GM23338 (cell line): ENCODE results near the gene ASB5. TPM values are rescaled to one million over a fixed set of nuclear protein-coding genes. Genes with fewer than 3 reads are reported as not detected.
A peak's percentile ranks its signal among the peaks of the same experiment; 100 is the strongest.

Experiments
- ATAC-seq: fragments of 200-7000 bp; cut with Tn5 transposase; 3 replicates; pipeline ENCODE4 v1.9.1; 2020
- DNase-seq: peaks from one replicate; pipeline ENCODE4 v3.0.0-alpha.2; 2015; ENCODE audit warnings: low spot score
- H2AFZ ChIP-seq: fragments of 200-600 bp; sonication (generic); 2 replicates; pipeline ENCODE4 v1.8.0; 2016; ENCODE audit warnings: antibody characterized with exemption, mild to moderate bottlenecking, moderate library complexity
- H3F3A ChIP-seq: fragments of 200-600 bp; sonication (generic); replicated peaks from 2 replicates; pipeline ENCODE4 v1.8.0; 2017; ENCODE audit warnings: antibody characterized with exemption, mixed run types, low read depth
- H3K27ac ChIP-seq: fragments of 200-600 bp; sonication (generic); 2 replicates; pipeline ENCODE4 v1.6.1; 2016; ENCODE audit warnings: low read depth
- H3K27me3 ChIP-seq: fragments of 200-600 bp; sonication (generic); 2 replicates; pipeline ENCODE4 v1.8.0; 2016; ENCODE audit warnings: mild to moderate bottlenecking, mixed run types, moderate library complexity; ENCODE audit not compliant: insufficient read depth
- H3K36me3 ChIP-seq: fragments of 200-600 bp; sonication (generic); 2 replicates; pipeline ENCODE4 v1.8.0; 2016; ENCODE audit warnings: mild to moderate bottlenecking; ENCODE audit not compliant: insufficient read depth
- H3K4me1 ChIP-seq: fragments of 200-600 bp; sonication (generic); 2 replicates; pipeline ENCODE4 v1.8.0; 2016; ENCODE audit warnings: mild to moderate bottlenecking, moderate library complexity; ENCODE audit not compliant: insufficient read depth
- H3K4me2 ChIP-seq: fragments of 200-600 bp; sonication (generic); 2 replicates; pipeline ENCODE4 v1.7.1; 2017; ENCODE audit warnings: mixed run types
- H3K4me3 ChIP-seq: fragments of 200-600 bp; sonication (generic); 2 replicates; pipeline ENCODE4 v1.6.1; 2016; ENCODE audit warnings: mixed run types
- H3K79me2 ChIP-seq: fragments of 200-600 bp; sonication (generic); replicated peaks from 2 replicates; pipeline ENCODE4 v1.8.0; 2017; ENCODE audit warnings: mild to moderate bottlenecking; ENCODE audit not compliant: insufficient read depth
- H3K9me2 ChIP-seq: fragments of 200-600 bp; sonication (generic); 2 replicates; pipeline ENCODE4 v1.8.0; 2017; ENCODE audit not compliant: insufficient read depth
- H4K20me1 ChIP-seq: fragments of 200-600 bp; sonication (generic); replicated peaks from 2 replicates; pipeline ENCODE4 v1.8.0; 2017; ENCODE audit warnings: mild to moderate bottlenecking; ENCODE audit not compliant: insufficient read depth
- H3K27ac Mint-ChIP-seq: 2 replicates; pipeline ENCODE4 v1.8.0; 2020; ENCODE audit warnings: inconsistent platforms, mild to moderate bottlenecking, moderate library complexity, mixed read lengths
- H3K27me3 Mint-ChIP-seq: 3 replicates; pipeline ENCODE4 v1.8.0; 2022; ENCODE audit warnings: low read depth, mild to moderate bottlenecking, moderate library complexity, mixed read lengths, inconsistent platforms; ENCODE audit not compliant: insufficient read depth, poor library complexity
- H3K36me3 Mint-ChIP-seq: 3 replicates; pipeline ENCODE4 v1.8.0; 2021; ENCODE audit warnings: low read depth, mild to moderate bottlenecking, inconsistent platforms, moderate library complexity, mixed read lengths
- H3K4me1 Mint-ChIP-seq: 3 replicates; pipeline ENCODE4 v1.8.0; 2020; ENCODE audit warnings: mild to moderate bottlenecking, inconsistent platforms, mixed read lengths
- H3K4me3 Mint-ChIP-seq: 3 replicates; pipeline ENCODE4 v1.8.0; 2021; ENCODE audit warnings: moderate library complexity, mild to moderate bottlenecking, inconsistent platforms, mixed read lengths
- H3K9me3 Mint-ChIP-seq: 3 replicates; pipeline ENCODE4 v1.8.0; 2020; ENCODE audit warnings: moderate library complexity, mild to moderate bottlenecking, inconsistent platforms, mixed read lengths
- CREB1 ChIP-seq: fragments of 250-450 bp; sonication (Bioruptor Pico); IDR thresholded peaks from 2 replicates; pipeline ENCODE4 v1.5.0; 2020; ENCODE audit warnings: low read depth, mild to moderate bottlenecking, moderate library complexity
- CTCF ChIP-seq, 2 experiments: fragments of 200-600 bp in 1 of 2; sonication (generic) in 1 of 2; conservative IDR thresholded peaks; 2 replicates each; pipeline versions ENCODE4 v1.5.1 to v1.6.1; 2016 to 2017; ENCODE audit warnings: antibody characterized with exemption in 2 of 2, low read depth in 2 of 2, mild to moderate bottlenecking in 2 of 2, moderate library complexity in 1 of 2
- ETS1 ChIP-seq: IDR thresholded peaks from 2 replicates; pipeline ENCODE4 v1.6.1; 2016; ENCODE audit warnings: antibody characterized with exemption
- EZH2 ChIP-seq: fragments of 200-600 bp; sonication (generic); IDR thresholded peaks from one replicate; pipeline ENCODE4 v1.8.0; 2017; ENCODE audit warnings: antibody characterized with exemption, mild to moderate bottlenecking, low read depth; ENCODE audit not compliant: unreplicated experiment
- POLR2AphosphoS5 ChIP-seq: IDR thresholded peaks from 2 replicates; pipeline ENCODE4 v1.6.1; 2016; ENCODE audit warnings: antibody characterized with exemption, low read depth
- REST ChIP-seq: IDR thresholded peaks from one replicate; pipeline ENCODE4 v1.6.1; 2018; ENCODE audit warnings: antibody characterized with exemption; ENCODE audit not compliant: unreplicated experiment
- STAT1 ChIP-seq: IDR thresholded peaks from one replicate; pipeline ENCODE4 v1.6.1; 2016; ENCODE audit warnings: antibody characterized with exemption; ENCODE audit not compliant: unreplicated experiment
- ZNF114 ChIP-seq: fragments of 250-450 bp; sonication (Bioruptor Pico); IDR thresholded peaks from 2 replicates; pipeline ENCODE4 v1.5.0; 2020; ENCODE audit warnings: mild to moderate bottlenecking, moderate library complexity
- ZNF331 ChIP-seq: fragments of 250-450 bp; sonication (Bioruptor Pico); IDR thresholded peaks from 2 replicates; pipeline ENCODE4 v1.5.0; 2020; ENCODE audit warnings: low read depth, mild to moderate bottlenecking, moderate library complexity
- ZNF462 ChIP-seq: fragments of 250-450 bp; sonication (Bioruptor Pico); IDR thresholded peaks from 2 replicates; pipeline ENCODE4 v1.5.0; 2020; ENCODE audit warnings: mild to moderate bottlenecking, moderate library complexity
- polyA plus RNA-seq: library from polyadenylated mRNA; unstranded; fragments of >200 nt; fragmentation: Nextera tagmentation; extraction: Ambion mirVana; gene quantifications from 2 replicates; pipeline ENCODE4 v1.2.1, GENCODE V29; 2016
- total RNA-seq: library from RNA; depleted of rRNA; stranded (reverse); fragments of >200 nt; shearing (Covaris generic); gene quantifications from 2 replicates; pipeline ENCODE4 v1.2.3, GENCODE V29; 2014

Gene ASB5
- total and polyA plus RNA-seq, 2 experiments from 2014 or later = not detected

- Histone ChIP-seq H3K36me3 (no peaks in the 10 kb centered on the region), H3K27ac (no peak overlapping the region), H3F3A (no peaks in the 10 kb centered on the region), H4K20me1 (no peaks in the 10 kb centered on the region), H3K4me1 (no peaks in the 10 kb centered on the region), H3K79me2 (no peaks in the 10 kb centered on the region), H3K4me3 (no peak overlapping the region), H3K4me2 (no peak overlapping the region), H3K9me2 (no peaks in the 10 kb centered on the region), H3K27me3 (no peaks in the 10 kb centered on the region), H2AFZ (no peak overlapping the region)
- peaks cover 3% of the 10 kb centered on the region for H3K27me3 Mint-ChIP-seq
- no peaks in the 10 kb centered on the region for H3K36me3 Mint-ChIP-seq
- no peak for DNase-seq
- H3K9me3 Mint-ChIP-seq = no peaks in the 10 kb centered on the region
- ATAC-seq = no peak
- no peaks in the 10 kb centered on the region for H3K4me1 Mint-ChIP-seq
- no peak overlapping the region for H3K4me3 Mint-ChIP-seq
- no peak overlapping the region for H3K27ac Mint-ChIP-seq
- TF ChIP-seq POLR2AphosphoS5 (no peak), STAT1 (no peak), REST (no peak), CREB1 (CRISPR knock-in tag) (no peak), EZH2 (no peak), ZNF114 (CRISPR knock-in tag) (no peak)
Observed at GRCh38 chr4:176258135-176258534, 10.9 kb downstream of the ASB5 start.

GRCh38 chr4:176256921-176257320, 12.1 kb downstream of the ASB5 start:
- ATAC-seq (no peak), DNase-seq (no peak)
- Mint-ChIP-seq H3K9me3 (no peaks in the 10 kb centered on the region), H3K27ac (peak overlapping the region; percentile 67; the same call in 1 of the 2 replicates), H3K4me1 (no peaks in the 10 kb centered on the region), H3K36me3 (no peaks in the 10 kb centered on the region), H3K27me3 (peaks cover 3% of the 10 kb centered on the region), H3K4me3 (no peak overlapping the region)
- Histone ChIP-seq H3F3A (no peaks in the 10 kb centered on the region), H3K36me3 (no peaks in the 10 kb centered on the region), H2AFZ (peak overlapping the region; percentile 80), H3K27ac (no peak overlapping the region), H3K4me2 (no peak overlapping the region), H3K79me2 (no peaks in the 10 kb centered on the region), H3K4me3 (no peak overlapping the region), H3K4me1 (no peaks in the 10 kb centered on the region), H3K27me3 (no peaks in the 10 kb centered on the region), H3K9me2 (no peaks in the 10 kb centered on the region), H4K20me1 (no peaks in the 10 kb centered on the region)
- TF ChIP-seq ZNF331 (no peak), STAT1 (no peak), POLR2AphosphoS5 (no peak), ETS1 (no peak), CTCF (conservative IDR thresholded peaks at IDR 0.05; ENCODE audit: low read depth in 2 of 2) (no peak), ZNF114 (CRISPR knock-in tag) (no peak), ZNF462 (no peak)
